DND-41 (cell line): Measurements from ENCODE around the gene ZNF175.

Experiments
- EZH2 ChIP-seq: IDR thresholded peaks from 3 replicates; pipeline ENCODE4 v1.6.1; 2012; ENCODE audit warnings: borderline replicate concordance, low read depth, mild to moderate bottlenecking, moderate library complexity, low read length, inconsistent platforms; ENCODE audit not compliant: severe bottlenecking
- TF ChIP-seq, protein P1 (sequence below): IDR thresholded peaks from 2 replicates; pipeline ENCODE4 v1.5.1; 2012; ENCODE audit warnings: borderline replicate concordance, low read length, moderate library complexity, mild to moderate bottlenecking; ENCODE audit not compliant: poor library complexity, severe bottlenecking; ENCODE audit errors: extremely low read depth

DNA sequence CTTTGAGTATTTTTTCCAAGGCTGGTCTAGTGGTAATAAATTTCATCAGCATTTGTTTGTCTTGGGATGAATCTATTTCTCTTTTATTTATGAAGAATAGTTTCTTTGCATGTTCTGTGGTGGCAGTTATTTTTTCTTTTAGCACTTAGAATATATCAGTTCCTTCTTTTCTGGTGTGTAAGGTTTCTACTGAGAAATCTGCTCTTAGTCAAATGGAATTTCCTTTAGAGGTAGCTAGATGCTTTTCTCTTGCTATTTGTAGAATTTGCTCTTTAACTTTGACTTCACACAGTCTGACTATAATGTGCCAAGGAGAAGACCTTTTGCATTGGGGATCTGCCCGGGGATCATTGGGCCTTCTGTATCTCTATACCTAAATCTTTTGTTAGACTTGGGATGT, 35.5 kb upstream of the ZNF175 start:
- TF ChIP-seq, protein P1, sequence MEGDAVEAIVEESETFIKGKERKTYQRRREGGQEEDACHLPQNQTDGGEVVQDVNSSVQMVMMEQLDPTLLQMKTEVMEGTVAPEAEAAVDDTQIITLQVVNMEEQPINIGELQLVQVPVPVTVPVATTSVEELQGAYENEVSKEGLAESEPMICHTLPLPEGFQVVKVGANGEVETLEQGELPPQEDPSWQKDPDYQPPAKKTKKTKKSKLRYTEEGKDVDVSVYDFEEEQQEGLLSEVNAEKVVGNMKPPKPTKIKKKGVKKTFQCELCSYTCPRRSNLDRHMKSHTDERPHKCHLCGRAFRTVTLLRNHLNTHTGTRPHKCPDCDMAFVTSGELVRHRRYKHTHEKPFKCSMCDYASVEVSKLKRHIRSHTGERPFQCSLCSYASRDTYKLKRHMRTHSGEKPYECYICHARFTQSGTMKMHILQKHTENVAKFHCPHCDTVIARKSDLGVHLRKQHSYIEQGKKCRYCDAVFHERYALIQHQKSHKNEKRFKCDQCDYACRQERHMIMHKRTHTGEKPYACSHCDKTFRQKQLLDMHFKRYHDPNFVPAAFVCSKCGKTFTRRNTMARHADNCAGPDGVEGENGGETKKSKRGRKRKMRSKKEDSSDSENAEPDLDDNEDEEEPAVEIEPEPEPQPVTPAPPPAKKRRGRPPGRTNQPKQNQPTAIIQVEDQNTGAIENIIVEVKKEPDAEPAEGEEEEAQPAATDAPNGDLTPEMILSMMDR, result no peak
- no peak for TF ChIP-seq EZH2
